Measurements from ENCODE around the gene CRYBG2.

CRYBG2 gene

DNA sequence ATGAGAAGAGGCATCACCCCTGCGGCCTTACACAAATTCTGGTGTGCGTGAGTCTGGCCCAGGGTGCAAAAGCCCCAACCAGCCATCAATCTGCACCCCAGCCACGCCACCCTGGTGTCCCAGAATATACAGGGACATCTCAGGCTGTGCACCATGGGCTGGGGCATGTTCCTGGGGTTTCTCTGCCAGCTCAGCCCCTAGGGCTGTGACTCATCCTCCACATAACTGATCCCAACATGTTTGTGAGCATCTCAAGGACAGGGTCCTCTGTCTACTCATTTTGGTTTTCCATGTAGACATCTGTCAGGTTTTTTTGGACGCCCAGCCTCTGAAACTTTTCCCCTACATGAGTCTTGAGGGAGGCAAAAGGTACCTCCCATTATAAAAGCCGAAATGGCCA lies 18.1 kb upstream of the CRYBG2 start:
- TF ChIP-seq CTCF (IDR thresholded peaks at IDR 0.05; ENCODE audit: control extremely low read depth, extremely low read depth, low read depth, missing control alignments): no peak
- CTCF ChIA-PET: interaction anchor here (1.5 to 4.6 kb wide), 2 partner anchors 45 to 50 kb away, joined by 3 to 21 read pairs; no protein-coding TSS in a partner anchor
- DNase-seq (ENCODE audit: extremely low spot score): no peak
- POLR2A ChIA-PET: no interaction called here

DNA sequence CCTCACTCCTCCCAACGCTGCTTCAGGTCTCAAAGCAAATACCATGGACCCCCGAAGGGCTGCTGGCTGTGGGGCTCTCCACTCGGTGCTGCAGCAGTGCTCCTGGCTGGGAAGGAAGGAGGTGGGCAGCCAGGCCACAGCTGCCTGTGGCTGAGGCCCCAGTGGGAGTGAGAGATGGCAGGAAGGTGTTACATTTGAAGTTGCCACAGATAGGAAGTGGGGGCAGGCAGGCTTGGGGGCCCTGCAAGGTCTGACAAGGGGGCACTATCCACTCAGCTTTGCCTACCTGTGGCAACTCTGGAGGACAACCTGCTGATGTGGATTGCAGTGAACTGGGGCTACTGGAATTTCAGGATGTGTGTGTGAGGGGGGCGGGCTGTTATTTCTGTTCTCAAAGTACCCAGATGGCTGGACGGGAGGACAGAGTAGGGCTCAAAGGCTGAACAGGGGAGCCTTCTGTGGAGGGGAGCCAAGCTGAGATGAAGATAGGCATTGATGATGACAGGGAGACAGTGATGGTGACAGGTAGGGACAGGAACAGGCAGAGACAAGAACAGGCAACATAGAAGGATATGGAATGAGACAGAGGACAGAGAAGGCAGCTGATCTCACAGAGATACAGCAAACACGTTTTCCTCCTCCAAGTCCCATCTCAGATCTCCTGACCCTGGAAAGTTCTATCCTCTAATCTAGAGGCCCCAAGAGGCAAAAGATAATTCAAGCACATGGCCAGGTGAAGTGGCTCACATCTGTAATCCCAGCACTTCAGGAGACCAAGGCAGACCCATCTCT lies 16.9 kb upstream of the CRYBG2 start:
- POLR2A ChIA-PET: no interaction called here
- no peak for TF ChIP-seq CTCF (IDR thresholded peaks at IDR 0.05; ENCODE audit: control extremely low read depth, extremely low read depth, low read depth, missing control alignments)
- DNase-seq (ENCODE audit: extremely low spot score): no peak
- CTCF ChIA-PET: interaction anchor here (1.1 to 1.7 kb wide), 4 partner anchors 9 to 327 kb away, joined by 4 to 9 read pairs (median 8); no protein-coding TSS in a partner anchor

DNA sequence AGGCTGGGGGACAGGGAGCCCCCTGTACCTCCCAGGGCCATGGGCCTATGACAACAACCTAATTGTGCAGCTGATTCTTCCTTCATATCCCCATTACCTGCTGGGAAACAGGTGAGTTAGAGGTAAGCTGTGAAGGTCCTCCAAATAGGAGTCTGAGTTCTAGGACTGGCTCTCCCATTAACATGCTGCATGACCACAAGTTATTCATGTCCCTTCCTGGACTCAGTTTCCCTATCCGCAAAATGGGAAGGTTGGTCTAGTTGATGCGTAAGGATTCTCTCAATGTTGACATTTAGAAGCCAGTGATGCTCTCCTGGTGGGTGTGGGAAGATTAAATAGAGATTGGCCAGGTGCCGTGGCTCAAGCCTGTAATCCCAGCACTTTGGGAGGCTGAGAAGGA lies 14.6 kb upstream of the CRYBG2 start:
- CTCF ChIA-PET: interaction anchor here (2.0 kb wide), 1 partner anchor 10 kb away, joined by 5 read pairs; no protein-coding TSS in a partner anchor
- POLR2A ChIA-PET: no interaction called here
- no peak for TF ChIP-seq CTCF (IDR thresholded peaks at IDR 0.05; ENCODE audit: control extremely low read depth, extremely low read depth, low read depth, missing control alignments)
- DNase-seq (ENCODE audit: extremely low spot score): no peak

GRCh38 chr1:26368006-26368405 lies 14.1 kb upstream of the CRYBG2 start:
- POLR2A ChIA-PET: no interaction called here
- DNase-seq (ENCODE audit: extremely low spot score): no peak
- no peak for TF ChIP-seq CTCF (IDR thresholded peaks at IDR 0.05; ENCODE audit: control extremely low read depth, extremely low read depth, low read depth, missing control alignments)
- CTCF ChIA-PET: interaction anchor here (1.2 to 2.0 kb wide), 2 partner anchors 10 to 27 kb away, joined by 3 to 5 read pairs; no protein-coding TSS in a partner anchor

GRCh38 chr1:26367441-26367840 lies 13.5 kb upstream of the CRYBG2 start:
- DNase-seq (ENCODE audit: extremely low spot score): no peak
- TF ChIP-seq CTCF (IDR thresholded peaks at IDR 0.05; ENCODE audit: control extremely low read depth, extremely low read depth, low read depth, missing control alignments): no peak
- ChIA-PET CTCF (interaction anchor here (1.2 to 2.0 kb wide), 2 partner anchors 11 to 28 kb away, joined by 3 to 5 read pairs; no protein-coding TSS in a partner anchor), POLR2A (no interaction called here)

DNA sequence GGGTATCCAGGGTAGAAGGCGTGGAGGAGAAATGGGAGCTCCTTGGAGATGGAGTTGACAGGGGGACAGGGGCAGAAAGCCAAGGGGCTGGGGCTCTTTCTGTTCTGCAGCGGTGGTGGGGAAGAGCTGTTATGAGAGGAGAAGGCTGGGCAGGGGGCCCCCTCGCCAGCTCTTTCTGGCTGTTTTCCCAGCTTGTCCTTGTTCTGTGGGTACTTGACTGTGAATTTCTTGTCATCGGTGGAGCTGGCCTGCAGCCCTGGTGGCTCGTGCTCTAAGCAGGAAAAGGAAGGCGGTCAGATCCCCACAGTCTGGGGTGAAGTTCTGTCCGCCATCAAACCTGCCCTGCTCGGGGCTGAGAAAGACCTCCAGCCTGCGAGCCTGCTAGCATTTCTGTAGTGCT lies 11.0 kb upstream of the CRYBG2 start:
- DNase-seq (ENCODE audit: extremely low spot score): no peak
- no peak for TF ChIP-seq CTCF (IDR thresholded peaks at IDR 0.05; ENCODE audit: control extremely low read depth, extremely low read depth, low read depth, missing control alignments)
- CTCF ChIA-PET: interaction anchor here (1.0 to 4.6 kb wide), 18 partner anchors 10 to 129 kb away, joined by 3 to 61 read pairs (median 6); partner anchors contain the start of genes CRYBG2 and SH3BGRL3
- POLR2A ChIA-PET: interaction anchor here (0.5 kb wide), 1 partner anchor 293 kb away, joined by 3 read pairs; no protein-coding TSS in a partner anchor
